HepG2 (cell line): Measurements from ENCODE around the gene CYP27B1. TPM values are rescaled to one million over a fixed set of nuclear protein-coding genes. Genes with fewer than 3 reads are reported as not detected.

Experiments used
- ATAC-seq: fragments of 200-7000 bp; cut with Tn5 transposase; 3 replicates; pipeline ENCODE4 v1.9.1; 2020; ENCODE audit warnings: mild to moderate bottlenecking, moderate library complexity
- BruUV-seq: library from RNA; stranded (reverse); fragments of 400-500 nt; replicated peaks from 2 replicates; lab custom pipeline; 2021; lab: Mats Ljungman, UMichigan
- CTCF ChIA-PET: fragments of 300-600 bp; formaldehyde crosslinking; extraction: SDS; loops from one replicate; lab custom pipeline; 2021; ENCODE audit warnings: low total read pairs, inconsistent platforms, low intra/inter-chr PET ratio; lab: Yijun Ruan, JAX
- POLR2A ChIA-PET: fragments of 350-600 bp; sonication (Branson Sonifier 250); formaldehyde crosslinking; loops from one replicate; lab custom pipeline; 2020; ENCODE audit warnings: antibody characterized with exemption, inconsistent platforms; lab: Yijun Ruan, JAX
- DNase-seq: peaks from one replicate; pipeline ENCODE4 v3.0.0-alpha.2; 2015; ENCODE audit warnings: low spot score
- FAIRE-seq: peaks from 3 replicates; lab custom pipeline; 2011; peaks lifted over from hg19 to GRCh38; lab: Jason Lieb, UNC
- H2AFZ ChIP-seq: one replicate; pipeline ENCODE4 v1.6.1; 2011; ENCODE audit warnings: low read length, inconsistent platforms
- H3K27ac ChIP-seq: fragments of 300-600 bp; 3 replicates; pipeline ENCODE4 v1.8.0; 2011; ENCODE audit warnings: mixed run types, mild to moderate bottlenecking, mixed read lengths, low read length, inconsistent platforms; ENCODE audit not compliant: insufficient read depth; ENCODE audit errors: extremely low read length
- H3K27me3 ChIP-seq, 2 experiments: fragments of 200-600 bp in 1 of 2; 2 replicates in 1 of 2; 3 replicates in 1 of 2; pipeline versions ENCODE4 v1.6.0 to v1.8.0; 2011; ENCODE audit warnings: low read length in 2 of 2, mild to moderate bottlenecking in 2 of 2, moderate library complexity in 2 of 2, inconsistent platforms in 1 of 2; ENCODE audit not compliant: insufficient read depth in 2 of 2, control insufficient read depth in 1 of 2
- H3K36me3 ChIP-seq, 2 experiments: fragments of 200-600 bp in 1 of 2; replicated peaks in 1 of 2; 2 replicates in 1 of 2; 3 replicates in 1 of 2; pipeline versions ENCODE4 v1.5.1 to v1.8.0; 2011; ENCODE audit warnings: low read length in 2 of 2, inconsistent platforms in 1 of 2; ENCODE audit not compliant: insufficient read depth in 2 of 2, control insufficient read depth in 1 of 2
- H3K4me1 ChIP-seq: 2 replicates; pipeline ENCODE4 v1.5.1; 2012; ENCODE audit warnings: low read length, inconsistent platforms; ENCODE audit not compliant: insufficient read depth
- H3K4me2 ChIP-seq: 2 replicates; pipeline ENCODE4 v1.6.0; 2011; ENCODE audit warnings: low read depth, low read length, inconsistent platforms
- H3K4me3 ChIP-seq, 3 experiments: fragments of 200-600 bp in 1 of 3; sonication (generic), shearing (Covaris generic) in 1 of 3; replicated peaks in 1 of 3; 2 replicates each; pipeline ENCODE4 v1.5.1; 2011 to 2016; ENCODE audit warnings: low read length in 3 of 3, inconsistent platforms in 2 of 3, low read depth in 2 of 3, mild to moderate bottlenecking in 2 of 3, control low read depth in 1 of 3, mixed read lengths in 1 of 3; ENCODE audit not compliant: insufficient read depth in 1 of 3
- H3K79me2 ChIP-seq: one replicate; pipeline ENCODE4 v1.6.1; 2011; ENCODE audit warnings: low read length, inconsistent platforms; ENCODE audit not compliant: insufficient read depth
- H3K9ac ChIP-seq: 2 replicates; pipeline ENCODE4 v1.6.0; 2011; ENCODE audit warnings: mild to moderate bottlenecking, low read depth, low read length, inconsistent platforms; ENCODE audit not compliant: insufficient read depth
- H3K9me3 ChIP-seq: 2 replicates; pipeline ENCODE4 v1.5.1; 2012; ENCODE audit warnings: mild to moderate bottlenecking, low read length
- H4K20me1 ChIP-seq: 2 replicates; pipeline ENCODE4 v1.6.0; 2011; ENCODE audit warnings: inconsistent platforms, mild to moderate bottlenecking, low read length, moderate library complexity; ENCODE audit not compliant: insufficient read depth
- AFF4 ChIP-seq: sonication (generic); formaldehyde crosslinking; IDR thresholded peaks from 2 replicates; pipeline ENCODE4 v1.4.0; 2020; ENCODE audit warnings: missing genetic modification reagents
- ATF5 ChIP-seq: sonication (generic); formaldehyde crosslinking; IDR thresholded peaks from 2 replicates; pipeline ENCODE4 v1.4.0; 2020; ENCODE audit warnings: mild to moderate bottlenecking, low read depth, missing genetic modification reagents
- E2F1 ChIP-seq: sonication (generic); formaldehyde crosslinking; IDR thresholded peaks from 2 replicates; pipeline ENCODE4 v1.5.0; 2020; ENCODE audit warnings: missing genetic modification reagents
- MED13 ChIP-seq: sonication (generic); formaldehyde crosslinking; IDR thresholded peaks from 2 replicates; pipeline ENCODE4 v1.5.0; 2020; ENCODE audit warnings: missing genetic modification reagents
- PAX8 ChIP-seq: sonication (generic); formaldehyde crosslinking; IDR thresholded peaks from 2 replicates; pipeline ENCODE4 v1.8.0; 2022; ENCODE audit warnings: mild to moderate bottlenecking, missing genetic modification reagents, borderline replicate concordance
- RELA ChIP-seq: sonication (generic); formaldehyde crosslinking; IDR thresholded peaks from 2 replicates; pipeline ENCODE4 v1.4.0; 2020; ENCODE audit warnings: missing genetic modification reagents
- SSRP1 ChIP-seq: IDR thresholded peaks from 2 replicates; pipeline ENCODE4 v1.6.1; 2016; ENCODE audit warnings: control low read depth
- ZFY ChIP-seq: sonication (generic); formaldehyde crosslinking; IDR thresholded peaks from 2 replicates; pipeline ENCODE4 v1.4.0; 2020; ENCODE audit warnings: missing genetic modification reagents
- ZSCAN9 ChIP-seq: IDR thresholded peaks from 2 replicates; pipeline ENCODE4 v1.6.1; 2016; ENCODE audit warnings: borderline replicate concordance
- WGBS: methylation state at CpG from one replicate; pipeline ENCODE4 v1.1.6; 2017; ENCODE audit warnings: low lambda C conversion rate; 5-methylcytosine and 5-hydroxymethylcytosine counted together
- in situ Hi-C: cut with HindIII; loops from 2 replicates; pipeline ENCODE4 v1.10.0; 2017; ENCODE audit warnings: low pct_unique_long_range_greater_than_20kb; ENCODE audit not compliant: extremely low pct_ligation_motif_present
- intact Hi-C: fragments of 100-400 bp; cut with micrococcal nuclease; formaldehyde crosslinking; loops from one replicate; pipeline ENCODE4 v1.10.0; 2022; ENCODE audit not compliant: unreplicated experiment
- polyA plus RNA-seq, 8 experiments: library from polyadenylated mRNA; depleted of rRNA in 3 of 8; stranded (reverse) in 7 of 8; unstranded in 1 of 8; fragments of >200 nt; fragmentation: Illumina TruSeq in 4 of 8; extraction: Trizol in 4 of 8; gene quantifications; 2 replicates each; pipeline versions ENCODE4 v1.2.1 to v1.2.3, GENCODE V29; 2011 to 2016; ENCODE audit warnings: low read depth in 4 of 8, missing spikeins in 1 of 8, mixed read lengths in 1 of 8; ENCODE audit not compliant: insufficient read depth in 1 of 8
- total RNA-seq, 5 experiments: library from RNA; depleted of rRNA; stranded (reverse); fragments of >200 nt; fragmentation: Illumina TruSeq; extraction: Trizol; gene quantifications; 2 replicates each; pipeline ENCODE4 v1.2.3, GENCODE V29; 2016; ENCODE audit warnings: low read depth in 1 of 5

The CYP27B1 gene
- total and polyA plus RNA-seq, 2 of the 13 experiments (the other 11 are each of a cell fraction or from before 2014, with no cell fraction given), result 2.3 to 3.0 TPM

- BruUV-seq, result no TSS peak
- Histone ChIP-seq H3K79me2 (no peaks in the 10 kb centered on the region), H3K9ac (no peak overlapping the region), H3K27ac (no peak overlapping the region), H3K9me3 (no peaks in the 10 kb centered on the region), H4K20me1 (no peaks in the 10 kb centered on the region), H3K27me3 (no peaks in the 10 kb centered on the region), H3K36me3 (no peaks in the 10 kb centered on the region), H3K4me3 (no peak overlapping the region), H3K4me1 (peaks cover 92% of the 10 kb centered on the region), H3K4me2 (no peak overlapping the region), H2AFZ (no peak overlapping the region)
- POLR2A ChIA-PET, result interaction anchor here (0.8 kb wide), 1 partner anchor 30 kb away, joined by 3 read pairs; the partner anchor contains the start of gene CTDSP2
- FAIRE-seq, result no peak
- 62% methylated on average over 3 of the region's 3 CpGs for WGBS
- intact Hi-C loops (no loop called here), in situ Hi-C loops (no loop called here)
- ATAC-seq, result no peak
- no peak for DNase-seq
- TF ChIP-seq PAX8 (CRISPR knock-in tag), result no peak
- TF ChIP-seq SSRP1, result 0 out of 2 replicates have a peak, but pooled peaks have one; percentile 66
- CTCF ChIA-PET, result interaction anchor here (1.1 kb wide), 1 partner anchor 89 kb away, joined by 3 read pairs; no protein-coding TSS in a partner anchor
Measured at GRCh38 chr12:57816001-57816854, 49.4 kb upstream of the CYP27B1 start.

GRCh38 chr12:57815177-57816000 lies 48.5 kb upstream of the CYP27B1 start:
- CTCF ChIA-PET, result interaction anchor here (1.3 kb wide), 1 partner anchor 12 kb away, joined by 4 read pairs; no protein-coding TSS in a partner anchor
- WGBS, result 92% methylated on average over 9 of the region's 13 CpGs
- no TSS peak for BruUV-seq
- no peak for TF ChIP-seq MED13 (CRISPR knock-in tag)
- TF ChIP-seq ATF5 (CRISPR knock-in tag), result no peak
- no peak for TF ChIP-seq RELA (CRISPR knock-in tag)
- TF ChIP-seq ZFY (CRISPR knock-in tag), result no peak
- no peak for TF ChIP-seq E2F1 (CRISPR knock-in tag)
- TF ChIP-seq AFF4 (CRISPR knock-in tag), result no peak
- TF ChIP-seq ZSCAN9 (CRISPR knock-in tag), result no peak

More at GRCh38 chr12:57815177-57816000, 48.5 kb upstream of the CYP27B1 start:
- no peaks in the 10 kb centered on the region for H3K27me3 ChIP-seq
- no peak overlapping the region for H3K4me2 ChIP-seq
- no peaks in the 10 kb centered on the region for H3K79me2 ChIP-seq
- H3K9ac ChIP-seq, result no peak overlapping the region
- in situ Hi-C loops, result no loop called here
- intact Hi-C loops, result no loop called here
- no peaks in the 10 kb centered on the region for H3K9me3 ChIP-seq
- peaks cover 84% of the 10 kb centered on the region for H3K4me1 ChIP-seq
- H3K4me3 ChIP-seq, result no peak overlapping the region
- no peak overlapping the region for H2AFZ ChIP-seq
- H4K20me1 ChIP-seq, result no peaks in the 10 kb centered on the region
- POLR2A ChIA-PET, result interaction anchor here (0.8 to 1.9 kb wide), 3 partner anchors 29 to 43 kb away, joined by 3 to 6 read pairs (median 3); partner anchors contain the start of genes CTDSP2, EEF1AKMT3 and METTL1
- ATAC-seq (peak; percentile 62), DNase-seq (peak; percentile 42), FAIRE-seq (no peak)
- H3K27ac ChIP-seq, result no peak overlapping the region
- no peaks in the 10 kb centered on the region for H3K36me3 ChIP-seq
